ENCODE results near the gene FBXL19.

FBXL19 gene

DNA sequence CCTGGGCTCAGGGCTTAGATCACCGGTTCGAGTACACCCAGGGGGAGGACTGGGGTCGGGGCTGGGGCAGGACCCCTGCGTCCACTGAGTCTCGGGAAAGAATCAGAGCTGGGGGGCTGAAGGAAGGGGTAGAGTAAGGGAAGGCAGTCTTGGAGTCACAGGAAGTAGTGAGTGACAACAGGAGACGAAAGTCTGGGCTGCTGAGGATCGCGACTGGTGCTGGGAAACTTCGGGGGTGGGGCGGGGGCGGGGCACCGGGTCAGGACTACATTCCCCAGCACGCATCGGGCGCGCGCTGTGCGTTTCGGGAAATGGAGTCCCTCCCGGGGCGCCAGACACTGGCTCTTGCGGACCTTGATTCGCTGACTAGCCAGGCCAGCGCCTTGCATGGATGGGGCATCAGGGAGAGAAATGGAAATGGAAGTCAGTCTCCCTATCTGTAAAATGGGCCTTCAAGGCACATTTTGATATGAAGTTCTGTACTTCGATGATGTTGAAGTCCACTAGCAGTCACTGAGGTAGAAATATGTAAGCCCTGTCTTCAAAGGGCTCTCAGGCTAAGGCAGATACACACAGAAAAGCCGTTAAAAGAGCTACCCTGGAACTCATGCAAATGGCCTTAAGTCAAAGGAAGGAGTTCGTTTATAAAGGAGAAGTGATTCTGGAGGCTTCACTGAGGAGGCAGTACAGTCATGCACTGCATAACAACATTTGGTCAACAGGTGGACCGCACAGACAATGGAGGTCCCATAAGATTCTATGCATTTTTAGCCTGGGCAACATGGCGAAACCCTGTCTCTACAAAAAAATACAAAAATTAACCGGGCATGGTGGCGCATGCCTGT lies 26.3 kb upstream of the FBXL19 start:
- TF ChIP-seq CTCF (IDR thresholded peaks at IDR 0.05; ENCODE audit: low read depth, low read length) (no peak), MYC (IDR thresholded peaks at IDR 0.05; ENCODE audit: low read depth, low read length) (no peak), MAX (IDR thresholded peaks at IDR 0.05; ENCODE audit: low read depth, low read length) (no peak), POLR2A (IDR thresholded peaks at IDR 0.05; ENCODE audit: extremely low read depth, insufficient read length) (no peak)
- peak; percentile 68 for DNase-seq (ENCODE audit: low read depth)

DNA sequence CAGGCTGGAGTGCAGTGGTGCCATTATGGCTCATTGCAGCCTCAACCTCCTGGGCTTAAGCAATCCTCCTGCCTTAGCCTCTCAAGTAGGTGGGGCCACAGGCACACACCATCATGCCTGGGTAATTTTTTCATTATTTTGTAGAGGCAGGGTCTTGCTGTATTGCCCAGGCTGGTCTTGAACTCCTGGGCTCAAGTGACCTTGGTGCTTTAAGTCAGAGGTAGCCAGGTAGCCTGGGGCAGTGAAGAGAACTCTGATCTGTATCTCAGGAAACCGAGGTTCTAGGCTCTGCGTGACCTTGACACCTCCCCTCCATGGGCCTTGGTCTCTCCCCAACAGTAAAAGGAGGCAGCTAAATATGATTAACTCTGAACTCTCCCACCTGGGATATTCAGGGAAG lies 23.6 kb upstream of the FBXL19 start:
- TF ChIP-seq CTCF (IDR thresholded peaks at IDR 0.05; ENCODE audit: low read depth, low read length) (no peak), MAX (IDR thresholded peaks at IDR 0.05; ENCODE audit: low read depth, low read length) (no peak)
- H3K4me3 ChIP-seq (ENCODE audit: low read depth, low read length), result no peak overlapping the region
- no peak for DNase-seq (ENCODE audit: low read depth)

More for the DNA sequence above, 26.3 kb upstream of the FBXL19 start:
- H3K4me3 ChIP-seq (ENCODE audit: low read depth, low read length), result no peak overlapping the region

DNA sequence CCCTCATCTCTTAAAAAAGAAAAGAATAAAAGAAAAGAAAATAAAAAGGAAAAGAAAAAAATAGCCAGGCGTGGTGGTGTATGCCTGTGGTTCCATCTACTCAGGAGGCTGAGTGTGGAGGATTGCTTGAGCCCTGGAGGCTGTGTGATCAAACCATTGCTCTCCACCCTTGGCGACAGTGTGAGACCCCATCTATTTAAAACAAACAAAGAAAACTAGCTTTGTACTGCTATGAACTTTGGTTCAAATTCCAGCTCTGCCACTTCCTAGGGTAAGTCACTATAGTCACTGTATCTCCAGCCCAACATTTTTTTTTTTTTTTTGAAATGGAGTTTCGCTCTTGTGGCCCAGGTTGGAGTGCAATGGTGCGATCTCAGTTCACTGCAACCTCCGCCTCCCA lies 22.8 kb upstream of the FBXL19 start:
- no peak for DNase-seq (ENCODE audit: low read depth)
- H3K4me3 ChIP-seq (ENCODE audit: low read depth, low read length), result no peak overlapping the region
- TF ChIP-seq CTCF (IDR thresholded peaks at IDR 0.05; ENCODE audit: low read depth, low read length), result no peak
- no peak for TF ChIP-seq MYC (IDR thresholded peaks at IDR 0.05; ENCODE audit: low read depth, low read length)
- no peak for TF ChIP-seq POLR2A (IDR thresholded peaks at IDR 0.05; ENCODE audit: extremely low read depth, insufficient read length)

- peak; percentile 40 for DNase-seq (ENCODE audit: low read depth)
- TF ChIP-seq CTCF (IDR thresholded peaks at IDR 0.05; ENCODE audit: low read depth, low read length) (no peak), MAX (IDR thresholded peaks at IDR 0.05; ENCODE audit: low read depth, low read length) (no peak), POLR2A (IDR thresholded peaks at IDR 0.05; ENCODE audit: extremely low read depth, insufficient read length) (no peak), MYC (IDR thresholded peaks at IDR 0.05; ENCODE audit: low read depth, low read length) (no peak)
- H3K4me3 ChIP-seq (ENCODE audit: low read depth, low read length), result peak overlapping the region; percentile 61
These were observed 22.0 kb upstream of the FBXL19 start for GRCh38 chr16:30901201-30902028.

GRCh38 chr16:30902029-30902972 lies 21.1 kb upstream of the FBXL19 start:
- H3K4me3 ChIP-seq (ENCODE audit: low read depth, low read length), result peak overlapping the region; percentile 61
- DNase-seq (ENCODE audit: low read depth), result peak; percentile 79
- TF ChIP-seq MAX (IDR thresholded peaks at IDR 0.05; ENCODE audit: low read depth, low read length) (peak; percentile 4; the same call in 1 of the 2 replicates), MYC (IDR thresholded peaks at IDR 0.05; ENCODE audit: low read depth, low read length) (peak; percentile 57), POLR2A (IDR thresholded peaks at IDR 0.05; ENCODE audit: extremely low read depth, insufficient read length) (peak; percentile 57), CTCF (IDR thresholded peaks at IDR 0.05; ENCODE audit: low read depth, low read length) (no peak)

All from NB4 (cell line).